Measurements from ENCODE around the gene ZBTB8B. TPM values are rescaled to one million over a fixed set of nuclear protein-coding genes. Genes with fewer than 3 reads are reported as not detected.

The ZBTB8B gene
- total RNA-seq, 4 donors from 2014 or later, result 0.06 to 3.6 TPM; not detected in 2

- Histone ChIP-seq H3K27me3 (no peaks in the 10 kb centered on the region), H3K36me3 (no peaks in the 10 kb centered on the region), H3K27ac (no peak overlapping the region), H3K4me3 (no peak overlapping the region), H3K9me3 (no peaks in the 10 kb centered on the region), H3K4me1 (peaks cover 0 to 3% of the 10 kb centered on the region in 2 donors)
- no peak for DNase-seq
- intact Hi-C loops (cut with DNase I; ENCODE audit: low total_unique reads), result no loop called here
- TF ChIP-seq POLR2A (IDR thresholded peaks at IDR 0.05) (no peak), CTCF (IDR thresholded peaks at IDR 0.05) (no peak)
These were observed 25.0 kb downstream of the ZBTB8B start for GRCh38 chr1:32489774-32490454.

- H3K4me3 ChIP-seq, result no peak overlapping the region
- TF ChIP-seq POLR2A (IDR thresholded peaks at IDR 0.05) (no peak), CTCF (IDR thresholded peaks at IDR 0.05) (no peak)
- no peaks in the 10 kb centered on the region for H3K9me3 ChIP-seq
- H3K27ac ChIP-seq, result no peak overlapping the region
- H3K4me1 ChIP-seq, result peaks cover 0 to 4% of the 10 kb centered on the region in 2 donors
- H3K36me3 ChIP-seq, result no peaks in the 10 kb centered on the region
- H3K27me3 ChIP-seq, result no peaks in the 10 kb centered on the region
- no peak for DNase-seq
- intact Hi-C loops (cut with DNase I; ENCODE audit: low total_unique reads), result no loop called here
These were observed 26.5 kb downstream of the ZBTB8B start for GRCh38 chr1:32491386-32491785.

GRCh38 chr1:32494196-32494595, 29.3 kb downstream of the ZBTB8B start:
- H3K27ac ChIP-seq, result no peak overlapping the region
- intact Hi-C loops (cut with DNase I; ENCODE audit: low total_unique reads), result no loop called here
- no peaks in the 10 kb centered on the region for H3K36me3 ChIP-seq
- peaks cover 0 to 7% of the 10 kb centered on the region in 2 donors for H3K4me1 ChIP-seq
- H3K9me3 ChIP-seq, result no peaks in the 10 kb centered on the region
- H3K4me3 ChIP-seq, result no peak overlapping the region
- H3K27me3 ChIP-seq, result no peaks in the 10 kb centered on the region
- no peak for DNase-seq
- TF ChIP-seq POLR2A (IDR thresholded peaks at IDR 0.05) (no peak), CTCF (IDR thresholded peaks at IDR 0.05) (no peak)

DNA sequence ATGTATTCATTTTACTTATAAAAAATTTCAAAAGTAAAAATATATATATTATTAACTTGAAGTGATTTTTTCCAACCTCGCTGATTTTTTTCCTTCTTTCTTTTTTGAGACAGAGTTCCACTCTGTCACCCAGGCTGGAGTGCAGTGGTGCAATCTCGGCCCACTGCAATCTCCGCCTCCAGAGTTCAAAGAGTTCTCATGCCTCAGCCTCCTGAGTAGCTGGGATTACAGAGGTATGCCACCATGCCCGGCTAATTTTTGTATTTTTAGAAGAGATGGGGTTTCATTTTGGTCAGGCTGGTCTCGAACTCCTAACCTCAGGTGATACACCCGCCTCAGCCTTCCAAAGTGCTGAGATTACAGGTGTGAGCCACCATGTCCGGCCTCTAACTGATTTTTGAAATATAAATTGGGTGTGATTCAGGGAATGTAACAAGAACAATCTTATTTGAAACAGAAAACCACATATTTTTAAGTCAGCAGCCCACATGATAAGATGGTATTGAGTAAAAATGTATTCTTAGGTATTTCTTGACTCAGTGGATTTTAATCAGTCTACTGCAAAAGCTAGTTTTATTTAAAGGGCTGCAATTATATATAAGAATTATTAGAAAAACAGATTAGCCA, 30.0 kb downstream of the ZBTB8B start:
- H3K36me3 ChIP-seq, result no peaks in the 10 kb centered on the region
- no peak for DNase-seq
- intact Hi-C loops (cut with DNase I; ENCODE audit: low total_unique reads), result no loop called here
- peaks cover 0 to 7% of the 10 kb centered on the region in 2 donors for H3K4me1 ChIP-seq
- no peaks in the 10 kb centered on the region for H3K9me3 ChIP-seq
- no peak overlapping the region for H3K4me3 ChIP-seq
- H3K27me3 ChIP-seq, result no peaks in the 10 kb centered on the region
- TF ChIP-seq POLR2A (IDR thresholded peaks at IDR 0.05) (no peak), CTCF (IDR thresholded peaks at IDR 0.05) (no peak)
- H3K27ac ChIP-seq, result peak overlapping the region in 1 of 2 donors; percentile 72

DNA sequence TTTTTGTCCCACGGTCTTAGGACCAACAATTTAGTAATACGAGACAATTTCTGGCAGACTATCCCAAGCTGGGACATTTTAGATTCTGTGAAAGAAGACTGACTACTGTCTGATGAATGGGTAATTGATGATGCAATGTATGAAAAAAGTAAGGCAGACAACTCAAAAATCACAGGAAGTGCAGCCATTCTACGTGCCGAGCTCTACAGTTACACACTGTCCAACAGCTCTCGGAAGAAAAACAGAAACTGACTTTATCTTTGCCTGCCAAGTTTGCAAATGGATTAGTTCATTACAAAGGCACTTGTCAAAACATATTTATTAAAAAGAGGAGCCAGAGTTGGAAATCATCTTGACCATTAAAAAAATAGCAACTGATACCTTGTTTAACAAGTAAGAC, 31.3 kb downstream of the ZBTB8B start:
- intact Hi-C loops (cut with DNase I; ENCODE audit: low total_unique reads), result no loop called here
- Histone ChIP-seq H3K27me3 (no peaks in the 10 kb centered on the region), H3K9me3 (no peaks in the 10 kb centered on the region), H3K4me1 (peaks cover 0 to 7% of the 10 kb centered on the region in 2 donors), H3K36me3 (no peaks in the 10 kb centered on the region), H3K4me3 (peak overlapping the region in 1 of 2 donors; percentile 2), H3K27ac (peak overlapping the region; percentile 51 to 72)
- no peak for DNase-seq
- TF ChIP-seq CTCF (IDR thresholded peaks at IDR 0.05) (no peak), POLR2A (IDR thresholded peaks at IDR 0.05) (no peak)

All from uterus (tissue), 4 donors.